Endothelial cell of umbilical vein (primary cell): ENCODE measurements around the gene KIF21B. TPM values are rescaled to one million over a fixed set of nuclear protein-coding genes. Genes with fewer than 3 reads are reported as not detected.

Source experiments
- BruUV-seq: library from RNA; stranded (reverse); fragments of 400-500 nt; replicated peaks from 2 replicates; lab custom pipeline; 2021; lab: Mats Ljungman, UMichigan
- CTCF ChIA-PET: fragments of 300-600, 350-600 bp; sonication (Branson Sonifier 250); formaldehyde crosslinking; loops from one replicate; lab custom pipeline; 2021; ENCODE audit warnings: antibody characterized with exemption, inconsistent platforms; lab: Charles Lee
- POLR2A ChIA-PET: fragments of 300-600, 350-600 bp; sonication (Branson Sonifier 250); formaldehyde crosslinking; loops from one replicate; lab custom pipeline; 2021; ENCODE audit warnings: antibody characterized with exemption, inconsistent platforms; lab: Charles Lee
- DNase-seq: peaks from one replicate; pipeline ENCODE4 v3.0.0-alpha.2; 2011; ENCODE audit warnings: low read depth, low spot score
- FAIRE-seq: peaks from 2 replicates; lab custom pipeline; 2011; peaks lifted over from hg19 to GRCh38; lab: Jason Lieb, UNC
- H2AFZ ChIP-seq: 2 replicates; pipeline ENCODE4 v1.6.0; 2012; ENCODE audit warnings: low read depth, low read length, control low read depth, inconsistent platforms
- H3K27ac ChIP-seq: 2 replicates; pipeline ENCODE4 v1.5.1; 2011; ENCODE audit warnings: low read depth, mild to moderate bottlenecking, control low read depth, low read length, moderate library complexity; ENCODE audit not compliant: insufficient read depth
- H3K27me3 ChIP-seq, 2 experiments: 2 replicates each; pipeline versions ENCODE4 v1.6.0 to v1.6.1; 2011; ENCODE audit warnings: low read length in 2 of 2, mixed read lengths in 1 of 2; ENCODE audit not compliant: control insufficient read depth in 2 of 2, insufficient read depth in 2 of 2
- H3K36me3 ChIP-seq, 2 experiments: 2 replicates in 1 of 2; 3 replicates in 1 of 2; pipeline ENCODE4 v1.5.1; 2011; ENCODE audit warnings: low read length in 2 of 2, mild to moderate bottlenecking in 1 of 2, moderate library complexity in 1 of 2; ENCODE audit not compliant: control insufficient read depth in 2 of 2, insufficient read depth in 2 of 2; ENCODE audit errors: extremely low read depth in 1 of 2
- H3K4me1 ChIP-seq: 3 replicates; pipeline ENCODE4 v1.5.1; 2011; ENCODE audit warnings: mild to moderate bottlenecking, low read length; ENCODE audit not compliant: control insufficient read depth, insufficient read depth; ENCODE audit errors: extremely low read depth
- H3K4me2 ChIP-seq: 2 replicates; pipeline ENCODE4 v1.6.1; 2011; ENCODE audit warnings: low read length, control low read depth, mixed read lengths; ENCODE audit not compliant: insufficient read depth
- H3K4me3 ChIP-seq, 3 experiments: fragments of 200-600 bp in 1 of 3; sonication (generic), shearing (Covaris generic) in 1 of 3; replicated peaks in 1 of 3; 2 replicates each; pipeline ENCODE4 v1.5.1; 2011 to 2016; ENCODE audit warnings: control low read depth in 3 of 3, low read length in 3 of 3, mild to moderate bottlenecking in 2 of 3, inconsistent platforms in 1 of 3, low read depth in 1 of 3, moderate library complexity in 1 of 3; ENCODE audit not compliant: insufficient read depth in 1 of 3
- H3K79me2 ChIP-seq: 2 replicates; pipeline ENCODE4 v1.6.0; 2012; ENCODE audit warnings: low read length, inconsistent platforms; ENCODE audit not compliant: control insufficient read depth, insufficient read depth
- H3K9ac ChIP-seq: replicated peaks from 2 replicates; pipeline ENCODE3; 2011; ENCODE audit warnings: low read length, control low read depth; ENCODE audit not compliant: insufficient read depth; ENCODE audit errors: extremely low read depth
- H3K9me1 ChIP-seq: replicated peaks from 3 replicates; pipeline ENCODE4 v1.6.0; 2011; ENCODE audit warnings: mild to moderate bottlenecking, low read length; ENCODE audit not compliant: control insufficient read depth, insufficient read depth; ENCODE audit errors: extremely low read depth
- H3K9me3 ChIP-seq: replicated peaks from 2 replicates; pipeline ENCODE4 v1.5.1; 2012; ENCODE audit warnings: low read length, inconsistent platforms; ENCODE audit not compliant: control insufficient read depth, insufficient read depth
- H4K20me1 ChIP-seq: replicated peaks from 2 replicates; pipeline ENCODE3; 2011; ENCODE audit warnings: mild to moderate bottlenecking, low read length; ENCODE audit not compliant: control insufficient read depth, insufficient read depth; ENCODE audit errors: extremely low read depth
- EZH2 ChIP-seq: IDR thresholded peaks from 2 replicates; pipeline ENCODE4 v1.6.1; 2012; ENCODE audit warnings: borderline replicate concordance, low read depth, mild to moderate bottlenecking, moderate library complexity, low read length, inconsistent platforms; ENCODE audit not compliant: severe bottlenecking
- FOS ChIP-seq: IDR thresholded peaks from 2 replicates; pipeline ENCODE4 v1.6.1; 2011; ENCODE audit warnings: mild to moderate bottlenecking, low read length, moderate library complexity, borderline replicate concordance; ENCODE audit not compliant: insufficient read depth
- GATA2 ChIP-seq: IDR thresholded peaks from 2 replicates; pipeline ENCODE4 v1.7.0; 2011; ENCODE audit warnings: low read depth, mild to moderate bottlenecking, moderate library complexity, mixed read lengths, low read length; ENCODE audit not compliant: insufficient read length, insufficient read depth
- JUN ChIP-seq: IDR thresholded peaks from 2 replicates; pipeline ENCODE4 v1.6.1; 2011; ENCODE audit warnings: borderline replicate concordance, low read depth; ENCODE audit not compliant: insufficient read length, insufficient read depth
- MYC ChIP-seq: IDR thresholded peaks from one replicate; pipeline ENCODE4 v1.6.1; 2011; ENCODE audit warnings: mild to moderate bottlenecking, low read depth, low read length
- POLR2A ChIP-seq: IDR thresholded peaks from 2 replicates; pipeline ENCODE4 v1.6.1; 2012; ENCODE audit warnings: low read depth, mild to moderate bottlenecking, control low read depth, low read length
- POLR2AphosphoS5 ChIP-seq: IDR thresholded peaks from 2 replicates; pipeline ENCODE4 v1.6.1; 2012; ENCODE audit warnings: low read depth, mild to moderate bottlenecking, control low read depth, low read length, moderate library complexity; ENCODE audit not compliant: insufficient read depth
- dilution Hi-C: fragments of 300-500 bp; cut with MboI; formaldehyde crosslinking; loops from one replicate; pipeline ENCODE4 v1.15.0; 2019; ENCODE audit warnings: low sequenced_read_pairs; ENCODE audit not compliant: extremely low pct_ligation_motif_present
- intact Hi-C: fragments of 100-400 bp; cut with micrococcal nuclease; formaldehyde crosslinking; loops from one replicate; pipeline ENCODE4 v1.10.0; 2022
- polyA plus RNA-seq, 4 experiments: library from polyadenylated mRNA; depleted of rRNA in 3 of 4; stranded (reverse) in 3 of 4; unstranded in 1 of 4; fragments of >200 nt; gene quantifications; 2 replicates each; pipeline versions ENCODE4 v1.2.1 to v1.2.3, GENCODE V29; 2011 to 2012; ENCODE audit warnings: missing spikeins in 1 of 4
- total RNA-seq: library from RNA; stranded (reverse); gene quantifications from 2 replicates; pipeline ENCODE4 v1.2.3, GENCODE V29; 2021
- TF ChIP-seq, protein P1 (sequence below): IDR thresholded peaks from 2 replicates; pipeline ENCODE4 v1.6.1; 2011; ENCODE audit not compliant: insufficient read depth, insufficient read length

The KIF21B gene
- total and polyA plus RNA-seq, 2 donors (not counting 3 experiments of a cell fraction or from before 2014, with no cell fraction given): 1.9 to 4.4 TPM

GRCh38 chr1:201014816-201015200 lies 8.7 kb downstream of the KIF21B start:
- TF ChIP-seq FOS: peak; percentile 2
- TF ChIP-seq, protein P1, sequence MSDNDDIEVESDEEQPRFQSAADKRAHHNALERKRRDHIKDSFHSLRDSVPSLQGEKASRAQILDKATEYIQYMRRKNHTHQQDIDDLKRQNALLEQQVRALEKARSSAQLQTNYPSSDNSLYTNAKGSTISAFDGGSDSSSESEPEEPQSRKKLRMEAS: no peak
- peak; percentile 32 for TF ChIP-seq JUN
- DNase-seq (peak; percentile 29), FAIRE-seq (peak; percentile 86)
- BruUV-seq: no TSS peak
- Histone ChIP-seq H3K9ac (no peak overlapping the region), H3K9me1 (no peaks in the 10 kb centered on the region), H3K4me1 (peaks cover 36% of the 10 kb centered on the region), H2AFZ (no peak overlapping the region), H3K27ac (peak overlapping the region; percentile 8), H3K79me2 (no peaks in the 10 kb centered on the region), H3K36me3 (no peaks in the 10 kb centered on the region), H3K4me3 (no peak overlapping the region), H4K20me1 (no peaks in the 10 kb centered on the region), H3K9me3 (no peaks in the 10 kb centered on the region), H3K27me3 (no peaks in the 10 kb centered on the region), H3K4me2 (no peak overlapping the region)
- POLR2A ChIA-PET: no interaction called here
- CTCF ChIA-PET: interaction anchor here (1.2 to 4.4 kb wide), 7 partner anchors 9 to 43 kb away, joined by 3 to 66 read pairs (median 11); partner anchors contain the start of gene KIF21B
- dilution Hi-C loops (no loop called here), intact Hi-C loops (no loop called here)

DNA sequence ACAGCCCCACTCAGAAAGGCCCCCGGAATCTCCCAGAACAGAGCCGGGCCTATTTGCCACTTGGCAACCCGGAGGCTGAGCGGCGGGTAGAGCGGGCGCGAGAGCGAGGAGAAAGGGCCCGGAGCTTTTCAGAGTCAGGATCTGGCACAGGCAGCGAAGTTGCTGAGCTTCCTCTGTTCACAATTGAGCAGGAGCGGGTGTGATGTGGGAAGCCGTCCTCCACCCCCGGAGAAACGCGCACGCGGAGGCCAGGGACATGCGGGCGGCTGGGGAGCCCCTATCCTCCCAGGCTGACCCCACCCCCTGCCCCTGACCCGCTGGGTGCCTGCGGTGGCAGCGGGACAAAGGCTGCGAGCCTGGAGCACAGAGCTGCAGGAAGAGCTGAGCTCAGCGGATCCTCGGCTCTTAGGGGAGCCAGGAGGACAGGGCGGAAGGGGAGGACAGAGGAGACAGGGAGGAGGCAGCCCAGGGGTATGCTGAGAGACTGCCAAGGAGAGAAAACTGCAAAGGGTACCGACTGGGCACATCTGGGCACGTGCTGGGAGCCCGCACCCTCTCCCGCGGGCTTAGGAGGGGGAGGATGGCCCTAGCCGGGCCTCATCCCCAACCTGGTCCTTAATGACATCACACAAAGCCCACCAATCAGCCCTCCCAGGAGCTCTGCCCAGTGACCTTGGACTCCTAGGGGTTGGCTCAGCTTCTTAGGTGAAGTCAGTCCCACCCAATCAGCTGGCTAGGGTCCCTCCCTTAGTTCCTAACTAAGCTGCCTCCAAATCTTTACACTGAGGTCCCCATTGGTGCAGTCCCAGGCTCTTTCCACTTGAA lies 9.3 kb downstream of the KIF21B start:
- no peak overlapping the region for H3K9ac ChIP-seq
- no peaks in the 10 kb centered on the region for H3K9me3 ChIP-seq
- no peaks in the 10 kb centered on the region for H3K9me1 ChIP-seq
- intact Hi-C loops: no loop called here
- FAIRE-seq (no peak), DNase-seq (no peak)
- dilution Hi-C loops: no loop called here
- TF ChIP-seq FOS (no peak), MYC (no peak), GATA2 (no peak), EZH2 (no peak), POLR2AphosphoS5 (no peak), POLR2A (no peak)
- TF ChIP-seq, protein P1: no peak
- H3K4me3 ChIP-seq: no peak overlapping the region
- peaks cover 34% of the 10 kb centered on the region for H3K4me1 ChIP-seq
- H3K36me3 ChIP-seq: no peaks in the 10 kb centered on the region
- H2AFZ ChIP-seq: peak overlapping the region; percentile 78
- ChIA-PET POLR2A (no interaction called here), CTCF (interaction anchor here (0.5 to 4.4 kb wide), 8 partner anchors 11 to 152 kb away, joined by 3 to 66 read pairs (median 8); partner anchors contain the start of gene KIF21B)
- no peaks in the 10 kb centered on the region for H3K79me2 ChIP-seq
- no peaks in the 10 kb centered on the region for H3K27me3 ChIP-seq
- no peak overlapping the region for H3K27ac ChIP-seq
- no peak overlapping the region for H3K4me2 ChIP-seq
- H4K20me1 ChIP-seq: no peaks in the 10 kb centered on the region
- no TSS peak for BruUV-seq
